Jurkat, Clone E6-1 (cell line): ENCODE results near the gene LTV1.
A peak's percentile ranks its signal among the peaks of the same experiment; 100 is the strongest.
"Not testable (repeated sequence)": the region's sequence is repeated elsewhere in the genome, so short reads cannot be mapped to it uniquely, and the experiment has no call there.

ENCODE experiments used
- DNase-seq: peaks from one replicate; pipeline ENCODE4 v3.0.0-alpha.2; 2011; ENCODE audit warnings: low read depth, low spot score
- H3K4me3 ChIP-seq: 2 replicates; pipeline ENCODE4 v1.5.1; 2011; ENCODE audit warnings: mild to moderate bottlenecking, low read length, control low read depth, moderate library complexity

LTV1 gene

DNA sequence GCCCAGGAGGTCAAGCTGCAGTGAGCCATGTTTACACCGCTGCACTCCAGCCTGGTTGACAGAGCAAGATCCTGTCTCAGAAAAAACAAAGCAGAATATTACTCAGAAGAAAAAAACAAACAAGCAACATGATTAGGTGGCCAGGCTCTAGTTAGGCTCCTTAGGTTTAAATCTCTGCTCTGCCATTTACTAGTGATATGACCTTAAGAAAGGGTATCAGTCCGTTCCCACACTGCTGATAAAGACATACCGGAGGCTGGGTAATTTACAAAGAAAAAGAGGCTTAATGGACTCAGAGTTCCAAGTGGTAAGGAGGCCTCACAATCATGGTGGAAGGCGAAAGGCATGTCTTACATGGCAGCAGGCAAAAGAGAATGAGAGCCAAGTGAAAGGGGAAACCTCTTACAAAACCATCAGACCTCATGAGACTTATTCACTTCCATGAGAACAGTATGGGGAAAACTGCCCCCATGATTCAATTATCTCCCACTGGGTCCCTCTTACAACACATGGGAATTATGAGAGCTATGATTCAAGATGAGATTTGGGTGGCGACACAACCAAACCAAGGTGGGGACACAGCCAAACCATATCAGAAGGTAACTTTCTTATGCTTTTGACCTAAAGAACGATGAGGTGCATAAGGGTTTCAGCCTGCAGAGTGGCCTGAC is 2.4 kb upstream of the LTV1 start:
- H3K4me3 ChIP-seq = no peak overlapping the region
- DNase-seq = no peak

- peak overlapping the region; percentile 94 for H3K4me3 ChIP-seq
- peak; percentile 2 for DNase-seq
Measured at GRCh38 chr6:143842461-143842901, 657 bp upstream of the LTV1 start.

DNA sequence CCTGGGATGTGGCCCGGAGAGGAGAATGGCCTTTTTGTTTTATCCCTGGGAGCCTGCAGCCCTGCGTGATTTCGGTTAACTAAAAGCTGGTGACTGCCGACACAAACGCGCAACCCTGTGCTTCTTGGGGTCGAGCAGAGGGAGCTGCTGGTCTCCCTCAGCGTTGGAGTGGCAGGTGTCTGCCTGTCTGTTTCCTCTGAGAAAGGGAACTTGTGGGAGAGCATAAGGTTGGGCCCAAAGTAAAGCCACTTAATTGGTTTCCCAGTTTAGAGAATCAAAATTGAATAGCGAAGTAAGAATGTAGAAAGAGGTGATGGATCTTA is 500 bp downstream of the LTV1 start:
- H3K4me3 ChIP-seq = peak overlapping the region; percentile 94
- peak; percentile 8 for DNase-seq

DNA sequence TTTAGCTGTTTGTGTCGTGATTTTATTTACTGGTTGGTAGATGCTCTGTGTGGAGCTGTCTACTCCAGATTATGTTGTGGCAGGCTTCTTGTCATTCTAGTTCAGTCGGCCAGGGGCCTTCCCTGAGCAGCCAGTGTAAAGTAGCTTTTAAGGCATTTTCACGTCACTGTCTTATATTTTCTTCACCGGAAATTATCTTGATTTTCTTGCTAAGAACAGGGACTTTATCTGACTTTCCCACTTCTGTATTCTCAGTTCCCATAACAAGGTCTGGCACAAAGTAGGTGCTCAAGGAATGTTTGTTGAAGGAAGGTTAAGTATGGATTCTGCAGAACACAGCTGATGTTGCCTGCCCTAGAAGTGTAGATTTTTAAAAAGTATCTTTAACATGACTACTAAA is 868 bp downstream of the LTV1 start:
- H3K4me3 ChIP-seq = peak overlapping the region; percentile 94
- DNase-seq = peak; percentile 6

- DNase-seq = no peak
- H3K4me3 ChIP-seq = no peak overlapping the region
Measured at GRCh38 chr6:143845033-143845432, 1.9 kb downstream of the LTV1 start.

GRCh38 chr6:143851706-143852105 is 8.6 kb downstream of the LTV1 start:
- not testable (repeated sequence) for H3K4me3 ChIP-seq, DNase-seq

GRCh38 chr6:143855057-143855456 is 11.9 kb downstream of the LTV1 start:
- DNase-seq = not testable (repeated sequence)

GRCh38 chr6:143856762-143857161 is 13.6 kb downstream of the LTV1 start:
- H3K4me3 ChIP-seq, DNase-seq: not testable (repeated sequence)

More at GRCh38 chr6:143855057-143855456, 11.9 kb downstream of the LTV1 start:
- H3K4me3 ChIP-seq = not testable (repeated sequence)

- no peak overlapping the region for H3K4me3 ChIP-seq
Measured at GRCh38 chr6:143857651-143858050, 14.5 kb downstream of the LTV1 start.

GRCh38 chr6:143859891-143860660 is 16.9 kb downstream of the LTV1 start:
- DNase-seq = no peak

More at GRCh38 chr6:143857651-143858050, 14.5 kb downstream of the LTV1 start:
- no peak for DNase-seq

GRCh38 chr6:143863771-143864170 is 20.6 kb downstream of the LTV1 start:
- DNase-seq = no peak
- H3K4me3 ChIP-seq = no peak overlapping the region

More at GRCh38 chr6:143859891-143860660, 16.9 kb downstream of the LTV1 start:
- no peak overlapping the region for H3K4me3 ChIP-seq

GRCh38 chr6:143864234-143864633 is 21.1 kb downstream of the LTV1 start, which contains the start of gene ZC2HC1B:
Gene ZC2HC1B, plus strand, starts transcription at chr6:143864474. Its CDS starts 66 bp downstream, at chr6:143864540.
- DNase-seq = no peak
- no peak within 1 kb of the TSS for H3K4me3 ChIP-seq

GRCh38 chr6:143867236-143867635 is 24.1 kb downstream of the LTV1 start:
- H3K4me3 ChIP-seq = no peak overlapping the region
- no peak for DNase-seq

GRCh38 chr6:143868808-143869207 is 25.7 kb downstream of the LTV1 start:
- not testable (repeated sequence) for H3K4me3 ChIP-seq, DNase-seq

DNA sequence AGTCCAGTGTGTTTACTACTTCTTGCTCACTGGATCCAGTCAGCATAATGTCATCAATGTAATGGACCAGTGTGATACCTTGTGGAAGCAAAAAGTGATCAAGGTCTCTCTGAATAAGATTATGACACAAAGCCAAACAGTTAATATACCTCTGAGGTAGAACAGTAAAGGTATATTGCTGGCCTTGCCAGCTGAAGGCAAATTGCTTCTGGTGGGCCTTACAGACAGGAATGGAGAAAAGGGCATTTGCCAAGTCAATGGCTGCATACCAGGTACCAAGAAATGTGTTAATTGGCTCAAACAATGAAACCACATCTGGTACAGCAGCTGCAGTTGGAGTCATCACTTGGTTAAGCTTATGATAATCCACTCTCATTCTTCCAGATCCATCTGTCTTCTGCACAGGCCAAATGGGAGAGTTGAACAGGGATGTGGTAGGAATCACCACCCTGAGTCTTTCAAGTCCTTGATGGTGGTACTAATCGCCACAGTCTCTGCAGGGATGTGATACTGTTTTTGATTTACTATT is 28.1 kb downstream of the LTV1 start:
- not testable (repeated sequence) for DNase-seq, H3K4me3 ChIP-seq

DNA sequence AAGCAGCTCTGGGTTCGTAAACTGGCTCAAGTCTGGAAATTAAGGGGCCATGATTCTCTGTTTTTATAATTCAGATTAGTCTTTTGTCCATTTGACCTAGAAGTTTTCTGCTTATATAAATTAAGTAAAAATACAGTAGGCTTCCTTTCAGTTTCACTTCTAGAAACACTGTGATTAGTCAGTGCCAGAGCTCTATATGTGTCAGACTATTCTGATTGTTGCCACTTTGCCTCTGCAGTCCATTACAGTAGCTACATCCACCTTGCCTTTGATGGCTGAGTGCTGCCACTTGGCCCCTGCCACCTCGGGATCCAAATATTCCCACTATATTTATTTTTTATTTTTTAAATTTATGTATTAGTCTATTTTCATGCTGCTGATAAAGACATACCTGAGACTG is 29.1 kb downstream of the LTV1 start:
- DNase-seq = no peak
- no peak overlapping the region for H3K4me3 ChIP-seq

DNA sequence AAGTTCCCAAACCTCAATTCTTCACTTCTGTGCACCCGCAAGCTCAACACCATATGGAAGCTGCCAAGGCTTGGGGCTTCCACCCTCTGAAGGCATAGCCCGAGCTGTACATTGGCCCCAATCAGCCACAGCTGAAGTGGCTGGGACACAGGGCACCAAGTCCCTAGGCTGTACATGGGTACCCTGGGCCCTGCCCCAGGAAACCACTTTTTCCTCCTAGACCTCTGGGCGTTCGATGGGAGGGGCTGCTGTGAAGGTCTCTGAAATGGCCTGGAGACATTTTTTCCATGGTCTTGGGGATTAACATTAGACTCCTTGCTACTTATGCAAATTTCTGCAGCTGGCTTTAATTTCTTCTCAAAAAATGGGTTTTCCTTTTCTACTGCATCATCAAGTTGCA is 30.5 kb downstream of the LTV1 start:
- not testable (repeated sequence) for H3K4me3 ChIP-seq, DNase-seq

DNA sequence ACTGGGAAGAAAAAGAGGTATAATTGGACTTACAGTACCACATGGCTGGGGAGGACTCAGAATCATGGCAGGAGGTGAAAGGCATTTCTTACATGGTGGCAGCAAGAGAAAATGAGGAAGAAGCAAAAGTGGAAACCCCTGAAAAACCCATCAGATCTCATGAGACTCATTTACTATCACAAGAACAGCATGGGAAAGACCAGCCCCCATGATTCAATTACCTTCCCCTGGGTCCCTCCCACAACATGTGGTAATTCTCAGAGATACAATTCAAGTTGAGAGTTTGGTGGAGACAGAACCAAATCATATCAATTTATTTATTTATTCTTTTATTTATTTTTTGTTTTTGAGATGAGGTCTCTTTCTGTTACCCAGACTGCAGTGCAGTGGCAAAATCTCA is 31.4 kb downstream of the LTV1 start:
- not testable (repeated sequence) for H3K4me3 ChIP-seq, DNase-seq

- no peak overlapping the region for H3K4me3 ChIP-seq
- no peak for DNase-seq
Measured at GRCh38 chr6:143877584-143878271, 34.6 kb downstream of the LTV1 start.
